SW480 (cell line): Measurements from ENCODE around the gene C9.
A peak's percentile ranks its signal among the peaks of the same experiment; 100 is the strongest.
"Not testable (repeated sequence)": the region's sequence is repeated elsewhere in the genome, so short reads cannot be mapped to it uniquely, and the experiment has no call there.

Source experiments
- DNase-seq: peaks from one replicate; pipeline ENCODE4 v3.0.0-alpha.2; 2016; ENCODE audit warnings: low spot score

Gene C9

GRCh38 chr5:39328731-39329130 lies 35.6 kb downstream of the C9 start:
- no peak for DNase-seq

DNA sequence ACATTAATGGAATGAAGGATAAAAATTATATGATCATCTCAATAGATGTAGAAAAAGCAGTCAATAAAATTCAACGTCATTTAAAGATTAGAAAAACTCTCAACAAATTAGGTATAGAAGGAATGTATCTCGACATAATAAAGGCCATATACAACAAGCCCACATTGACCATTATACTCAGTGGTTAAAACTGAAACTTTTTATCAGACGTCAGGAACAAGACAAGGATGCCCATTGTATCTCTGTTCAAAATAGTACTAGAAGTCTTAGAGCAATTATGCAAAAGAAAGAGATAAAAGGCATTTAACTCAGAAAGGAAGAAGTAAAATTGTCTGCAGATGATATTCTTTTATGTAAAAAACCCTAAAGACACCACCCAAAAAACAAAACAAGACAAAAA lies 40.8 kb downstream of the C9 start:
- DNase-seq: no peak

DNA sequence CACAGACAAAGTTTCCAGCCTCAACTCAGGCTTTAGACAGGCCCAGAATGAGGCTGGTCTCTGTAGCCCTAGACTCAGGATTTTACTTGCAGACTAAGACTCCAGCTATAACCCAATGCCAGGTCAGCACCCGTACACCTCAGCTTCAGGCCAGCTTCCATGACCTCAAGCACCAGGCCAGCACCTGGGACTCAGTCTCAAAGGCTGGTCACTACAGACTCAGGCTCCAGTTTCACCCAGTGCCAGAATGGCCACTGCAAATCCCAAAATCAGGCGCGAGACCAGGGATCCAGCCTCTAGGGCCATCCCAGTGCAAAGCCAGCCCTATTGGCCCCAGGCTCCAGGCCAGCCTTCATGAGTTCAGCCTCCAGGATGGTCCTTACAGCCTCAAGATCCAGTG lies 44.9 kb downstream of the C9 start:
- no peak for DNase-seq

DNA sequence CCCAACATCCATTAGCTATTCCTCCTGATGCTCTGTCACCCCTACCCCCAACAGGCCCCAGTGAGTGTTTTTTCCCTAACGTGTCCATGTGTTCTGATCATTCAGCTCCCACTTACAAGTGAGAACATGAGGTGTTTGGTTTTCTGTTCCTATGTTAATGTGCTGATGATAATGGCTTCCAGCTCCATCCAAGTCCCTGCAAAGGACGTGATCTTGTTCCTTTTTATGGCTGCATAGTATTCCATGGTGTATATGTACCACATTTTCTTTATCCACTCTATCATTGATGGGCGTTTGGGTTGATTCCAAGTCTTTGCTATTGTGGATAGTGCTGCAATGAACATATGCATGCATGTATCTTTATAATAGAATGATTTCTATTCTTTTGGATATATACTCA lies 47.8 kb downstream of the C9 start:
- not testable (repeated sequence) for DNase-seq

DNA sequence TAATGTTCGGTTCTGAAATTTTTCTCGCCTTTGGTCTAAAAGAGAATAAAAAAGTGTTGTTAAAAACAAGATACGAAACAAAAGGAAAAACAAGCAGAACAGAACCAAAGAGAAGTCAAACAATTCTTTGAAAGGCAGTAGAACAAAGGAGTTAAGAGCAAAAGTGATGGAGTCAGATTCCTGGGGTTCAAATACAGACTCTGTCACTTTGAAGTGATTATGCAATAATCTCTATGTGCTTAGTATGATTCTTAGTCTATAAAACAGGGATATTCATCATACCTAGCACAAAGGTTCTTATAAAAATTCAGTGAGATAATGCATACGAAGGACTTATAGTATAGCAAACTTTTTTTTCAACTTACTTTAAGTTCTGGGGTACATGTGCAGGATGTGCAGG lies 48.3 kb downstream of the C9 start:
- no peak for DNase-seq

GRCh38 chr5:39314591-39314990 lies 49.7 kb downstream of the C9 start:
- no peak for DNase-seq

DNA sequence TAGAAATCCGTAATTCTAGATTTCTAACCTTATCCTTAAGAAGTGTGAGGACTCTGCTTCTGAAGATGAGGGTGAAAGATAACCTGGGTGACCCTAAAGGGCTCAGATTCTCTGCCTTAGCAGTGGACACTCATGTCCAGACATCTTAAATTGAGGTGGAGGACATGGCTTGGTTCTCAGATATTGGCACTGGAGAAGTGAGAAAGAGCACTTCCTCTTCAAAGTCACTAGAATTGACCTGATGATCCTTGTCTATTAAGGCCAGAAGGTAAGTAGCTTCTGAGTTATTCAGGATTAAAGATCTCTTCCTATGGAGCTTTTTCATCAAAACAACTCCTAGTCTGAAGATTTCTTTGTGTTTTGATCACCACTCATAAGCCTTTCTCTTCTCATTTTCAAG lies 54.8 kb downstream of the C9 start:
- DNase-seq: no peak

GRCh38 chr5:39302472-39302871 lies 61.8 kb downstream of the C9 start:
- DNase-seq: no peak

DNA sequence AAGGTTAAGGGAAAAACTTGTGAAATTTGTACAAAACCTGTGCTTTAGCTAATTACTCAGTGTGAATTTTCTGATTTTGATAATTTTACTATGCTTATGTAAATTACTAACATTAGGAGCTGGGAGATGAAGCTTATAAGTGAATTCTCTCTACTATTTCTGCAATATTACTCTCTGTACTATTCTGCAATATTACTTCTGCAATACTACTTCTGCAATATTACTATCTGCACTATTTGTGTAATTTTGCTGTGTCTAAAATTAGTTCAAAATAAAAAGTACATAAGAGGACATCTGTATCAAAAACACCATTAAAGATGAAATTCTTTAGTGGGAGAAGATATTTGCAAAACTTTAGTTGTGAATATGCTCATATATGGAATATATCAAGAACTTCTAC lies 62.9 kb downstream of the C9 start:
- no peak for DNase-seq

GRCh38 chr5:39299962-39300361 lies 64.3 kb downstream of the C9 start:
- no peak for DNase-seq

GRCh38 chr5:39294736-39295135 lies 69.6 kb downstream of the C9 start:
- DNase-seq: no peak

- DNase-seq: no peak
Observed at GRCh38 chr5:39284552-39284951, 79.7 kb downstream of the C9 start.

DNA sequence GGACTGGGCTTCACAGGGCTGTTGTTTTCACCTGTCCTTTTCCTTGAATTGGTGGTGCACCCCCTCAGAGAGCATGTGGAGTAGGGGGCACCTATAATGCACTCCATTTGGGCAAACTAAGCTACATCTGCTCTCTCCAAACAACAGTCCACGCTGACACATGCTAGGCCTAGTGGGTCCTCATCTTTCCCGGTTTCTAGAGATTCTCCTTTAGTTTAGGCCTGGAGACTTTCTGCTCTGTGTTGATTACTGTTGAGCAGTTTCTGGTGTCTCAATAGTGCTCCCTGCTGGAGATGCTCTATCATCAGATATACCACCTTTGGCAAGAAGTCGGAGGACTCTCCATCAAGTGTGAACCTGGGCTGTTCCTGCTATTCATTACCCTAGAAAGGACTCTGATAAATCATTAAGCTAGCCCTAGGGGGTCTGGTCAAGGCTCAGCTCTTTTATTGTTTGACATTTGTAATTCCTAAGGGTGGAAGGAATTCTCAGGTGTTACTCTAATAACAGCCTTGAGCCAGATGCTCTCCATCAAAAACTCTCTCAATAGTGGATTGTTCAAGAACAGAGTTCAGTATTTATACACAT lies 81.0 kb downstream of the C9 start:
- peak; percentile 33 for DNase-seq

GRCh38 chr5:39282561-39282960 lies 81.7 kb downstream of the C9 start:
- no peak for DNase-seq

- DNase-seq: not testable (repeated sequence)
Observed at GRCh38 chr5:39275865-39276264, 88.4 kb downstream of the C9 start.

GRCh38 chr5:39274398-39275085 lies 89.8 kb downstream of the C9 start:
- DNase-seq: no peak

GRCh38 chr5:39273314-39273954 lies 90.9 kb downstream of the C9 start:
- DNase-seq: no peak

DNA sequence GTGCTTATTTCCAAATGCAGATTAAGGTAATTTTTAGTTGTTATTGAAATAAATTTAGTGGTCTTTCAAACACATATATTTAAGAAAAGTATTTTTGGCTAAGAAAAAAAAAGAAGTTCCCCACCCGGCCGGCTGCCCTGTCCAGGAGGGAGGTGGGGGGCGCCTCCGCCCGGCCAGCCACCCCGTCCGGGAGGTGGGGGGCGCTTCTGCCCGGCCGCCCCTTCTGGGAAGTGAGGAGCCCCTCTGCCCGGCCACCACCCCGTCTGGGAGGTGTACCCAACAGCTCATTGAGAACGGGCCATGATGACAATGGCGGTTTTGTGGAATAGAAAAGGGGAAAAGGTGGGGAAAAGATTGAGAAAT lies 91.4 kb downstream of the C9 start:
- not testable (repeated sequence) for DNase-seq

DNA sequence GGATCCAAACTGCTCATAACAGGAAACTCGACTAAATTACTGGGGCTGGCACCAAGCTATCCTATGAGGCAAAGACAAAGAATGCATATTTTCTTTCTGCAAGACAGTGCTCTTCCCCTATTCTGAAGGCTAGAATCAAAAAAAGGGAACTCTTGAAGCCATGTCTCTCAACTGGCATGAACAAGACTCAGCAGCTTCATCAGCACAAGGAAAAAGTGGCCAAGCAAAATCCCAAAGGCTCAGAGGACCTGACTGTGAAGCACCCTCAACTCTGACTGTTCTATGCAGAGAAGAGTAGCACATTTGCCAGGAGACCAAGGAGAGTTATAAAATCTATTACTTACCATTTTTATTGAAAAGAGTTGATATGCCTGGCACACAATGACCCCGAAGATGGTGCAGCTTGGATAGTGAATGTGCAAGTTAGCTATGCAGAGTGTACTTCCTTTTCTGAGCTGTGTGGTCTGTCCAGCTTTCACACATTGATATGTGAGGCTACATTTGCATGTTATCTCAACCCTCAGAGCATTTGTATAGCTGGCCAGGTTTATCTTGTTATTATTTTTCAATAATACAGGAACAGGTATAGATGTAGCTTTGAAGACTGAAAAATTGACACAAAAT lies 94.0 kb downstream of the C9 start:
- DNase-seq: no peak

DNA sequence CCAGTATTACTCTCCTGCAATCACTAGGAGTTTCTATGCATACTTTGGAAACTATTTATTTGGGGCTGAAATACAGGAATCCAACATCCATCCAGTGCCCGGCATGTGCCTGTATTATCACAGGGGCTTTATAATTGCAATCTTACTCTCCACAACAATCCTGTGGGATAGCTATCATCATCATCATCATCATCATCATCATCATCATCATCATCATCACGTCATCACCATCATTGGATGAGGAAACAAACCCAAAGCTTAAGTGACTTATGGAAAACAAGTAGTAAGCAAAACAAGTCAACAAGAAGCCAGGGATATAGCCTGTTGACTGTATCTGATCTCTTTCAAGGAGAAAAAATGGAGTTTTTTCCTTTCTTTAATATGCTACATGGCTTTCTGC lies 97.1 kb downstream of the C9 start:
- no peak for DNase-seq

GRCh38 chr5:39266442-39266841 lies 97.9 kb downstream of the C9 start:
- no peak for DNase-seq

DNA sequence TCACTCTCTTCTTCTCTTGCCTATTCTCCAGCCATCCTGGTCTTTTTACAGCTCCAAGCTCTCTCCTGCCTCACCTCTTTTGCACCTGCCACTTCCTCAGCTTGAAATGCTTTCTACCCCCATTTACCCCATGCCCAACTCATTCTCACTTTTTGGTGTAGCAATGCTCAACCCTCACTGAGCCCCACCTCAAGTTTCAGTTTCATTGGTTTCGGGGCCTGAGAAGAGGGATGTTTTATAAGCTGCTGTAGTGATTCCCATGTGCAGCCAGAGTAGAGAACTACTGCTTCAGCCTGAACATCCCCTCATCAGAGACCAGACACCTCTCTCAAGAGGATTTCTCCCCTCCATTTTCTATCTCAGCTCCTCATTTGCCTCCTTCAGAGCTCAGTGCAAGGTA lies 99.8 kb downstream of the C9 start:
- DNase-seq: no peak

DNA sequence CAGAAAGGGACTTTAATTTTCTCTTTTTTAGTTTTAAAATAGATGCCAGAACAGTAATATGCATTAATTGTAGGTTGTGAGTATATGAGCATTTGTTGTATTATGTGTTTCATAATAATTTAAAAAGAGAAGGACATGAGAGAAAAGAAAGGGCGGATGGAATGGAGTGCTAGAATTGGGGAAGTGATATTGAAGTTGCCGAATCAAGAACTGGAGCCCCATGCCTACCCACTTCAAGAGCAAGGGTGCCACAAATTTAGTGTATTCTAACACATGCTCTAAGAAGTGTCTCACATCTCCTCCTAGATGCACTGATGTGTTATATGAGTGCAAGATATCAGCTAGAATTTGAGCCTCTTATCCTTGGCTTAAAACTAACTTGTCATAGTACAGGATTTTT lies 101.3 kb downstream of the C9 start:
- no peak for DNase-seq
